NCI-H748 treated with DMSO at 0.1 percent for 48 hours (cell line): Measurements from ENCODE around the gene STXBP2.

Experiments used
- DNase-seq: peaks from one replicate; lab custom pipeline; 2025; lab: John Stamatoyannopoulos, UW

STXBP2 gene

DNA sequence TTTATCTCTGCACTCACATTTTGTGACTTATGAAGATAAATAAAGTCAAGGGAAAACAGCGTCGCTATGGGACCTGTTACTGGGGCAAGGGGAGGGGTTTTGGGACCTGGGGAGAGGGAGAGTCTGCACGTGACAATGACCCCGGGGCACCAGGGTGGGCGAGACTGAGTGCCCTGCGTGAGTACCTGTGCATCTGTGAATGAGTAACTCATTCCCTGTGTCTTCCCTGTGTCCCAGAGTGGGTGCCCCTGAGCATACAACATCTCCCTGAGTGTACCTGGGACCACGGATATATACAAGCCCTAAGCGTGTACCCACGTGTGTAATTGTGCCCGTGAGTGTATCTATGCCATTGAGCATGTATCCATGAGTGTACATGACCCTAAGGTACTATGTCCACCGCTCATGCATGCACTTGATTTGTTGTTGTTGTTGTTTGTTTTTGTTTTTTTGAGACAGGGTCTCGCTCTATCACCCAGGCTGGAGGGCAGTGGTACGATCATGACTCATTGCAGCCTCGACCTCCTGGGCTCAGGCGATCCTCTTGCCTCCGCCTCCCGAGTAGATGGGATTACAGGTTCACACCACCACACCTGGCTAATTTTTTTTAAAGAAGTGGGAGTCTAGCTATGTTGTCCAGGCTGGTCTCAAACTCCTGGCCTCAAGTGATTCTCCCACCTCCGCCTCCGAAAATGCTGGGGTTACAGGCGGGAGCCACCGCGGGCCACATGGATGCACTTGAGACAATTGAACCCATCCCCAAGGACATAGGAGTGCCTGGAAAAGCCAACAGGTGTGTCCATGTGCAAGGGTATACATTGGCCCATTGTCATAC, 43.1 kb downstream of the STXBP2 start:
- DNase-seq = no peak

DNA sequence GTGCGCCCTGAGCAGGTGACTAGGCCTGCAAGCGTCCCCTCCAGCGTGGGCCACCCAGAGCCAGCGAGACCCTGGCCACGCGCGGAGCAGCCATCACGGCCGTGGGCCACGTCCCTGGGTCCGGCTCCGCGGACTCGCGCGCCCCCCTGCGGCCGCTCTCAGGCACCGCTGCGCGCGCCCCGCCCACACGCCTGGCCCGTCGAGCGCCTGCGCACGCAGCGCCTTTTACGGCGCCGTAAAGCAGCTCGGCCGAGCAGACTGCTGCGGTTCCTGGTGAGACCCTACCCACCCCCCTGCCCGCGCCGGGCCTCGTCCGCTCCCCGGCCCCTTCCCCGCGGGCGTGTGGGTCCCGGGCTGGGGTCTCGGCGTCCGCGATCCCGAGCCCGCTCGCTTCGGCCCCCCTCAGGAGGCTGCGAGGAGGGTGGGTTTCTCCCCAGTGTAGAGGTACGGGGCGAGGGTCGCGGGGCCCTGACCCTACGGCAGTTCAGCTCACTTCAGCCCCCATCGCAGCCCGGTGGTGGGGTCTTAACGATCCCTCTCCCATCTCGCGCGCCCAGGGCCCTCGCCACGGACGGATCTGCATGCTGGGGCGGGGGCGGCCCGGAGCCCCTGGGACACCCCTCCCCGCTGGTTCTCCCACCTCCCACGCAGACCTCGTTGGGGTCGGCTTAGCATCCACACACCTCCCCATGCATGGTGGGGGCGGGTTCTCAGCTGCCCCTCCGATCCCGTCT, 43.9 kb downstream of the STXBP2 start, which contains the start of gene TRAPPC5:
Gene TRAPPC5, plus strand, starts transcription at position 228 of the 734 bp plus-strand sequence. CDS start 1,421 bp downstream, outside the sequence.
- peak; percentile 43 for DNase-seq

DNA sequence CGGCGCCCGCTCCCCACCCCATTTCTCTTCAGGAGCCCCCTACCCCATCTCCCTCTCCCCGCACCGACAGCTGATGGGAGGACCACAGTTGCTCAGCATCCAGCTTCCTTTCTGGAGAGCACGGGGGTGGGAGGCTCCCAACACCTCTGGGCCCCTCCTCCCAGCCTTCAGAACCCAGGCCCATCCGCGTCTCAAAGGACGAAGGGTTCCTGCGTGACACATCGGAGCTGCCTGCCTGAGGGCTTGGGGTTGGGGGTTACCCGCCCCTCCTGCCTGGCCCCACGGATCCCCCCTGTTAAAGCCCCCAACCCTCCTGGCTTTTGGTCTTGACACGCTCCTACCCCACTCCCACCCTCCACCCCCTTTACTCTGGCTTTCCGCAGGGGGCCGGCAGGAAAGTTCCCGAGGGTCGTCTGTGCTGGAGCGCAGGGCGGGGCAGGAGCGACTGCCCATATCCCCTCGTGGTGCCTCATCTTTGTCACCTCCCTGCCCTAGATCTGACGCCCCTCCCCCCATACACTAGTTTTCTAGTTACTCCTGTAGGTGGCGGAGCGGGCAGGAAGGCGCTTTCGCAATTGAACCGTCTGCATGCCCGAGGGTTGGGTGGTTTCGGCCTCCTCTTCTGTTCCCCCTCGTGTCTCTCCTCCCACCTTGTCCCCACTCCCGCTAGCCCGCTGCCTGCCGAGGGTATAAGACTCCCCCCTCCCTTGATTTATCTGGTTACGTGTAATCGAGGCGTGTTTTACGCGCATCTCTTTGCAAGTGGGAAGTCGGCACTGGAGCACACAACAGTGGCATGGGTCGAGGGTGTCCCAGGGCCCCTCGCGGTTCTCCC, 44.6 kb downstream of the STXBP2 start:
- peak; percentile 0 for DNase-seq

DNA sequence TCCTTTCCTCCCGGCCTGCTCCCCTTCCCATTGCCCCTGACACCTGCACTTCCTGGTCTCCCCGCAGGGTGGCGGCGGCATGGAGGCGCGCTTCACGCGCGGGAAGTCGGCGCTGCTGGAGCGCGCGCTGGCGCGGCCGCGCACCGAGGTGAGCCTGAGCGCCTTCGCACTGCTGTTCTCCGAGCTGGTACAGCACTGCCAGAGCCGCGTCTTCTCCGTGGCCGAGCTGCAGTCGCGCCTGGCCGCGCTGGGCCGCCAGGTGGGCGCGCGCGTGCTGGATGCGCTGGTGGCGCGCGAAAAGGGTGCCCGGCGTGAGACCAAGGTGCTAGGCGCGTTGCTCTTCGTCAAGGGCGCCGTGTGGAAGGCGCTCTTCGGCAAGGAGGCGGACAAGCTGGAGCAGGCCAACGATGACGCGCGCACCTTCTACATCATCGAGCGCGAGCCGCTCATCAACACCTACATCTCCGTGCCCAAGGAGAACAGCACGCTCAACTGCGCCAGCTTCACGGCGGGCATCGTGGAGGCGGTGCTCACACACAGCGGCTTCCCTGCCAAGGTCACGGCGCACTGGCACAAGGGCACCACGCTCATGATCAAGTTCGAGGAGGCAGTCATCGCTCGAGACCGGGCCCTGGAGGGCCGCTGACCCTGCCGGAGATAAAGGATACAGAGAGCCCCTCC, 45.4 kb downstream of the STXBP2 start:
- no peak for DNase-seq

DNA sequence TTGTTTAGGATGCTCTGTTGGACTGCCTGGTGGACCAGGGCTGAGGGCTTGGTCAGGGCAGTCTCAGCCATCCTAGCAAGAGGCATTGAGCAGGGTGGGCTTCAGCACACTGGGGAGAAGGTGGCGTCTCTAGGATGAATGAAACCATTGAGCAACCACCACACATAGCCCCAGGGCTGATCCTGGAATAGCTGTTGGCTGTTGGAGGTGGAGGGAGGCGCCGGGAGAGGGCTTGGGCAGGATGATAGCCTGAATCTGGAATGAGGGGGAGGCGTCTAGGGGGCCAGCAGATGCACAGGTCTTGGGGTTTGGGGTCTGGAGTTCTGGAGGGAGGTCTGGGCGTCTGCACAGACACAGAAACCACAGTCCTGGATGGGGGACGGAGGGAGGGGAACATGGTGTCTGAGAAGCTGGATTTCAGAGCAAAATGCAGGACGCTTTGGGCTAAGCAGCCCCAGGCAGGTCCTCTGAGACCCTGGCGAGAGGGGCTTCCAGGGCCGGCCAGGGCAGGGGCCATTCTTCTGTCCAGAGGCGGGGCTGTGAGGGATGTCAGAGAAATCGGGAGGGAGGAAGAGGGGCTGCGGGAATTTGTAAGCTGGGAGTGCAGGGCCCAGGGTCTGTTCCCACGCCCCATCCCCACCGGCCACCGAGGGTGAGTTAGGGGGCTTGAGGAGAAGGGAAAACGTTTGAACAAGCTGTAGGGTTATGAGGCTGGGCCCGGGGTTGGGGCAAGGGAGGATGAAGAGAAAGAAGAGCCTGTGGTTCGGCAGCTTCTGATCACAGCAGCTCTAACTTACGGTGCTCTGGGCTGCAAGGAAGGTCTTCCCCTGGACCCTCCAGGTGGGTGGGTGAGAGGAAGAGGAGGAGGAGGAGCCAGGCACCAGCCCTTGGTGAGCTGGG, 48.9 kb downstream of the STXBP2 start:
- DNase-seq = no peak

DNA sequence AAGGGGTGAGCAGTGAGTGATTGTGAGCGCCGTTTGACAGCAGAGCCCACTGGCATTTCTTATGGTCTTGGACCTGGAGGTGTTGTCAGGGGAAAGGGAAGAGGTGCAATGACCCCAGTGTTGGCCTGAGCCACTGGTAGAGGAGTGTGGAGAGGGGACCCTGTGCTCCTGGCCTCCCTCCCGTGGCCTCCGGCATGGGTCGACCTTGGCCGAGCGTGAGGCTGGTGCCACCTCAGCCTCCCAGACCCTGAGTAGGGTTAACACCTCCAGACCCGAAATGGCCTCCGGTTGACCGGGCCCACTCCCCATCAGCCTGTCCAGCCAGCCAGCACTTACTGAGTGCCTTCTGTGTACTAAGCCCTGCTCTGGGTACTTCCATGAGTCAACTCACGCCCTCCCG, 50.3 kb downstream of the STXBP2 start:
- no peak for DNase-seq

DNA sequence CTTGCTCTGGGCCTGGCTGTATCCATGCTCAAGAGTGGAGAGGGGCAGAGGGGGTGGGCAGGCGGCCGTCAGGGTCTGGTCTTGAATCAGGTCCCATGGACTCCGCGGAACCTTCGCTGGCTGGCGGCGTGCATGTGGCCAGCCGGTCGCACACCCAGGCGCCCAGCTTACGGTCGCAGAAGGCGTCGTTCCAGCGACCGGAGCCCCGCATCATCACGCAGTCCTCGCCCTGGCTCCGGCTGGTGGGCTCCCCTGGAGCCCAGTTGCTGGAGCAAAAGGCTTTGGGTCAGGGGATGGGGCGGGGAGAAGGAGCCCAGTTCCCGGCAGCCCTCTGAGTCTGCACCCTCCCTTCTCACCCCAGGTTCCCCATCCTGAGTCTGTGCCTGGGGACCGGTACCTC, 52.3 kb downstream of the STXBP2 start:
- no peak for DNase-seq

DNA sequence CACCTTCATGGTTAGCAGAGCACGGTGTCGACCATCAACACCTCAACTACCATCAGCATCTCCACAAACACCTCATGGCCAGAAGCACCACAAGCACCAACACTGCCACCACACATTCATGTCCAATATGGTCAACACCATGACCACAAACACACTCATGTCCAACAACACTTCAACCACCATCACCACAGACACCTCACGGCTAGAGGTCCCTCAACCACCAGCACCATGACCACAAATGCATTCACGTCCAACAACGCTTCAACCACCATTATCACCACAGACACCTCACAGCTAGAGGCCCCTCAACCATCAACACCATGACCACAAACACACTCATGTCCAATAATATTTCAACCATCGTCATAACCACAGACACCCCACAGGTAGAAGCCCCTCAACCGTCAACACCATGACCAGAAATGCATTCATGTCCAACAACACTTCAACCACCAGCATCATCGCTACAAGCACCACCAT, 53.9 kb downstream of the STXBP2 start:
- DNase-seq = no peak

DNA sequence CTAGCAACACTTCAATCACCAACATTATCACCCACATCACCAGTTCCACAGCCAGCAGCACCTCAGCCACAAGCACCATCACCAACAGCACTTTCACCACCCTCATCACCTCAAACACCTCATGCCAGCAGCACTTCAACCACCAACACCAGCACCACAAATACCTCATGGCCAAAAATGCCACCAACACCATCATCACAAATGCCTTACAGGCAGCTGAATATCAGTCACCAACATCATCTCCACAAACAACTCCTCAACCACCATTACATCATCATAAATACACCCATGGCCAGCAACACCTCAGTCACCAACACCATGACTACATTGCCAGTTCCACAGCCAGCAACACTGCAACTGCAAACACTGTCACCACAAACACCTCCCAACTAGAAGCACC, 54.6 kb downstream of the STXBP2 start:
- DNase-seq = no peak

DNA sequence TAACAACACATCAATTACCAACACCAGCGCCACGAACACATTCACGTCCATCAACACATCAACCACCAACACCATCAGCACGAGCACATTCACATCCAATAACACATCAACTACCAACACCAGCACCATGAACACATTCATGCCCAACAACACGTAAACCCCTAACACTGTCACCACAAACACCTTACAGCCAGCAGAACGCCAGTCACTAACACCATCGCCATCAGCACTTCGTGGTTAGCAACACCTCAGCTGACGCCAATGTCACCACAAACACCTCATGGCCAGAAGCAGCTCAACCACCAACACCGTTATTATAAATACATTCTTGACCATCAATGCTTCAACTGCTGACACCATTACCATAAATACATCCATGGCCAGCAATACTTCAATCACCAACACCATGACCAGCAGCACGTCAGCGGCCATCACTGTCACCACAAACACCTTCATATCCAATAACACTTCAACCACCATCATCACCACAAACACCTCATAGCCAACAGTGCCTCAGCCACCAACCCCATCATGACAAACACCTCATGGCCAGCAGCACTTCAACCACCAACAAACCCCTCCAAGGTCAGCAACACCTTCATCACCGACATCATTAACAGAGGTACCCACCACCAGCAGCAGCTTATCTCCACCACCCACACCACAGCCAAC, 55.6 kb downstream of the STXBP2 start:
- no peak for DNase-seq

DNA sequence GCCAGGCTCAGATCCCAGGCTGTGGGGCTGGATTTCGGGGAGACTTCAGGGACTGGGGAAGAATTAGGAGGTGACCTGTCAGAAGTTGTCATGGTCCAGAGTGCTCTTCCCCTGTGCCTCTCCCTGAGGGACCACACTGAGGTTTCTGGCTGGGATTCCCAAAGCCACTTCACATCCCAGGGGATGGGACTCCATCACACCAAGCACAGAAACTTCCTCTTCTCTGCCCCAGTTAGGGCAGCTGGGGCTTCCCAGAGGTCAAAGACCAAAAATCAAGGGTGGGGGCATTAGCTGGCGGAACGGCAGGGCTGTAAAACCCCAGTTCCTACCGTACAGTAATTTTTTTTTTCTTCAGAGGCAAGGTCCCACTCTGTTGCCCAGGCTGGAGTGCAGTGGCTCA, 57.6 kb downstream of the STXBP2 start:
- DNase-seq = no peak
